OCI-LY7 (cell line): ENCODE data around the gene TOMM5. TPM values are rescaled to one million over a fixed set of nuclear protein-coding genes. Genes with fewer than 3 reads are reported as not detected.
"Not testable (repeated sequence)": the region's sequence is repeated elsewhere in the genome, so short reads cannot be mapped to it uniquely, and the experiment has no call there.

ENCODE experiments used
- BruUV-seq: library from RNA; stranded (reverse); fragments of 400-500 nt; replicated peaks from 2 replicates; lab custom pipeline; 2021; lab: Mats Ljungman, UMichigan
- CTCF ChIA-PET: fragments of 300-600 bp; sonication (Branson Sonifier 250); formaldehyde crosslinking; loops from one replicate; lab custom pipeline; 2022; ENCODE audit warnings: antibody characterized with exemption; ENCODE audit not compliant: unreplicated experiment; lab: Charles Lee
- POLR2A ChIA-PET: fragments of 300-600 bp; sonication (Branson Sonifier 250); formaldehyde crosslinking; loops from one replicate; lab custom pipeline; 2022; ENCODE audit warnings: antibody characterized with exemption; lab: Charles Lee
- DNase-seq: peaks from one replicate; pipeline ENCODE4 v3.0.0-alpha.2; 2015; ENCODE audit warnings: low spot score
- H2AFZ ChIP-seq: fragments of 200-600 bp; sonication (generic), shearing (Covaris generic); 2 replicates; pipeline ENCODE4 v1.6.1; 2014; ENCODE audit warnings: mild to moderate bottlenecking, antibody characterized with exemption, low read length, moderate library complexity
- H3K27ac ChIP-seq: fragments of 200-600 bp; sonication (generic); 2 replicates; pipeline ENCODE4 v1.5.1; 2014; ENCODE audit warnings: mixed run types, low read depth, mild to moderate bottlenecking, moderate library complexity, low read length, inconsistent platforms; ENCODE audit not compliant: poor library complexity, severe bottlenecking
- H3K36me3 ChIP-seq: fragments of 200-600 bp; sonication (generic); 2 replicates; pipeline ENCODE4 v1.6.1; 2014; ENCODE audit warnings: mild to moderate bottlenecking, antibody characterized with exemption, low read length, moderate library complexity, mixed read lengths; ENCODE audit not compliant: insufficient read depth
- H3K4me1 ChIP-seq: fragments of 200-600 bp; sonication (generic); 2 replicates; pipeline ENCODE4 v1.5.1; 2014; ENCODE audit warnings: mild to moderate bottlenecking, low read length; ENCODE audit not compliant: insufficient read depth, poor library complexity, severe bottlenecking
- H3K4me2 ChIP-seq: fragments of 200-600 bp; sonication (generic); 2 replicates; pipeline ENCODE4 v1.6.1; 2014; ENCODE audit warnings: mild to moderate bottlenecking, low read length
- H3K4me3 ChIP-seq: fragments of 200-600 bp; sonication (generic); 2 replicates; pipeline ENCODE4 v1.5.1; 2014; ENCODE audit warnings: mild to moderate bottlenecking, low read depth, low read length; ENCODE audit not compliant: poor library complexity, severe bottlenecking
- H3K79me2 ChIP-seq: fragments of 200-600 bp; sonication (generic); 2 replicates; pipeline ENCODE4 v1.6.1; 2016; ENCODE audit warnings: low read depth, mild to moderate bottlenecking, low read length, moderate library complexity, mixed read lengths; ENCODE audit not compliant: insufficient read depth
- H3K9me2 ChIP-seq: fragments of 200-600 bp; sonication (generic); 2 replicates; pipeline ENCODE4 v1.6.1; 2016; ENCODE audit warnings: mild to moderate bottlenecking, low read length, mixed read lengths; ENCODE audit not compliant: insufficient read depth
- H3K9me3 ChIP-seq: fragments of 200-600 bp; sonication (generic); 2 replicates; pipeline ENCODE4 v1.6.1; 2014; ENCODE audit warnings: mild to moderate bottlenecking, mixed run types, low read length, mixed read lengths
- H4K20me1 ChIP-seq: fragments of 200-600 bp; sonication (generic); 2 replicates; pipeline ENCODE4 v1.6.1; 2014; ENCODE audit warnings: mild to moderate bottlenecking, antibody characterized with exemption, low read length, moderate library complexity, mixed read lengths; ENCODE audit not compliant: insufficient read depth
- CTCF ChIP-seq: fragments of 200-600 bp; sonication (generic); conservative IDR thresholded peaks from 2 replicates; pipeline ENCODE4 v1.5.1; 2014; ENCODE audit warnings: mild to moderate bottlenecking, antibody characterized with exemption, low read length, moderate library complexity, mixed read lengths
- EZH2phosphoT487 ChIP-seq: fragments of 200-600 bp; sonication (generic); IDR thresholded peaks from 2 replicates; pipeline ENCODE4 v1.6.1; 2018; ENCODE audit warnings: low read depth, borderline replicate concordance, mild to moderate bottlenecking, mixed run types, antibody characterized with exemption, low read length, moderate library complexity, mixed read lengths
- intact Hi-C: fragments of 100-400 bp; cut with micrococcal nuclease; formaldehyde crosslinking; loops from one replicate; pipeline ENCODE4 v1.10.0; 2022; ENCODE audit not compliant: unreplicated experiment
- total RNA-seq, 2 experiments: library from RNA; depleted of rRNA in 1 of 2; stranded (reverse); fragments of >200 nt in 1 of 2; shearing (Covaris generic) in 1 of 2; gene quantifications; 2 replicates each; pipeline ENCODE4 v1.2.3, GENCODE V29; 2014 to 2022

TOMM5 gene
- total RNA-seq, 2 experiments from 2014 or later: 132 to 215 TPM

- Histone ChIP-seq H3K4me3 (no peak overlapping the region), H3K9me3 (no peaks in the 10 kb centered on the region), H3K4me2 (no peak overlapping the region), H2AFZ (no peak overlapping the region), H3K4me1 (no peaks in the 10 kb centered on the region), H3K27ac (no peak overlapping the region), H3K36me3 (no peaks in the 10 kb centered on the region), H3K9me2 (no peaks in the 10 kb centered on the region), H3K79me2 (no peaks in the 10 kb centered on the region), H4K20me1 (no peaks in the 10 kb centered on the region)
- ChIA-PET CTCF (interaction anchor here (0.6 kb wide), 1 partner anchor 1509 kb away, joined by 3 read pairs; no protein-coding TSS in a partner anchor), POLR2A (interaction anchor here (0.6 to 1.0 kb wide), 4 partner anchors 11 to 144 kb away, joined by 3 to 5 read pairs (median 3); no protein-coding TSS in a partner anchor)
- no peak for DNase-seq
- no TSS peak for BruUV-seq
- intact Hi-C loops: no loop called here
- no peak for TF ChIP-seq CTCF
- no peak for TF ChIP-seq EZH2phosphoT487
These were observed 15.9 kb upstream of the TOMM5 start for GRCh38 chr9:37608250-37608649.

- BruUV-seq: no TSS peak
- Histone ChIP-seq H3K9me3 (no peaks in the 10 kb centered on the region), H3K27ac (no peak overlapping the region), H4K20me1 (no peaks in the 10 kb centered on the region), H3K4me1 (no peaks in the 10 kb centered on the region), H2AFZ (no peak overlapping the region), H3K4me2 (no peak overlapping the region), H3K9me2 (no peaks in the 10 kb centered on the region), H3K36me3 (no peaks in the 10 kb centered on the region), H3K79me2 (no peaks in the 10 kb centered on the region), H3K4me3 (no peak overlapping the region)
- no peak for TF ChIP-seq CTCF
- TF ChIP-seq EZH2phosphoT487: no peak
- intact Hi-C loops: no loop called here
- ChIA-PET CTCF (no interaction called here), POLR2A (no interaction called here)
- no peak for DNase-seq
These were observed 11.9 kb upstream of the TOMM5 start for GRCh38 chr9:37604296-37604695.

- no peak overlapping the region for H3K4me3 ChIP-seq
- H3K36me3 ChIP-seq: no peaks in the 10 kb centered on the region
- no peaks in the 10 kb centered on the region for H3K79me2 ChIP-seq
- H3K27ac ChIP-seq: no peak overlapping the region
- H3K9me3 ChIP-seq: no peaks in the 10 kb centered on the region
- ChIA-PET CTCF (no interaction called here), POLR2A (interaction anchor here (0.6 to 1.4 kb wide), 2 partner anchors 13 to 1326 kb away, joined by 3 to 4 read pairs; no protein-coding TSS in a partner anchor)
- H3K4me2 ChIP-seq: no peak overlapping the region
- H3K9me2 ChIP-seq: no peaks in the 10 kb centered on the region
- H3K4me1 ChIP-seq: no peaks in the 10 kb centered on the region
- TF ChIP-seq EZH2phosphoT487 (no peak), CTCF (no peak)
- H4K20me1 ChIP-seq: no peaks in the 10 kb centered on the region
- DNase-seq: no peak
- intact Hi-C loops: no loop called here
- no TSS peak for BruUV-seq
- H2AFZ ChIP-seq: no peak overlapping the region
These were observed 10.4 kb upstream of the TOMM5 start for GRCh38 chr9:37602817-37603216.

- CTCF ChIA-PET, H3K4me1 ChIP-seq, H3K9me3 ChIP-seq, H3K4me3 ChIP-seq, DNase-seq, H3K4me2 ChIP-seq, H3K36me3 ChIP-seq, intact Hi-C loops, H3K79me2 ChIP-seq, H3K27ac ChIP-seq, H3K9me2 ChIP-seq, H2AFZ ChIP-seq, BruUV-seq, H4K20me1 ChIP-seq: not testable (repeated sequence)
- POLR2A ChIA-PET: interaction anchor here (1.4 kb wide), 1 partner anchor 14 kb away, joined by 4 read pairs; no protein-coding TSS in a partner anchor
These were observed 9.7 kb upstream of the TOMM5 start for GRCh38 chr9:37602061-37602460.
